ENCODE data around the gene PDE6B. TPM values are rescaled to one million over a fixed set of nuclear protein-coding genes. Genes with fewer than 3 reads are reported as not detected.

Gene PDE6B
- total and polyA plus RNA-seq, 7 donors, result 0.03 to 0.48 (median 0.31) TPM; not detected in 1

- H3K27ac ChIP-seq, result no peak overlapping the region
- no peaks in the 10 kb centered on the region for H3K36me3 ChIP-seq (ENCODE audit: insufficient read depth in 1 of 2, low read depth in 1 of 2)
- H3K4me3 ChIP-seq, result no peak overlapping the region
- DNase-seq (peak in 1 of 2 donors; percentile 40), ATAC-seq (no peak)
- 84 to 97% (median 87%) methylated on average over 11 to 13 of the region's 13 CpGs for WGBS, 3 donors
- peaks cover 44% of the 10 kb centered on the region for H3K4me1 ChIP-seq
- intact Hi-C loops (cut with DNase I), result no loop called here
- no peaks in the 10 kb centered on the region for H3K9me3 ChIP-seq
- TF ChIP-seq CTCF (IDR thresholded peaks at IDR 0.05), result no peak
- H3K27me3 ChIP-seq (ENCODE audit: insufficient read depth in 3 of 3, low read length in 2 of 3), result peaks cover 0 to 3% (median 0%) of the 10 kb centered on the region in 3 donors
Measured at GRCh38 chr4:679104-679481, 53.7 kb downstream of the PDE6B start.

- peak in 1 of 2 donors; percentile 29 for DNase-seq
- intact Hi-C loops (cut with DNase I), result no loop called here
- Histone ChIP-seq H3K36me3 (ENCODE audit: insufficient read depth in 1 of 2, low read depth in 1 of 2) (no peaks in the 10 kb centered on the region), H3K27ac (no peak overlapping the region), H3K4me1 (peaks cover 44% of the 10 kb centered on the region), H3K4me3 (no peak overlapping the region), H3K9me3 (no peaks in the 10 kb centered on the region), H3K27me3 (ENCODE audit: insufficient read depth in 3 of 3, low read length in 2 of 3) (peaks cover 0 to 3% (median 0%) of the 10 kb centered on the region in 3 donors)
- ATAC-seq, result no peak
- TF ChIP-seq CTCF (IDR thresholded peaks at IDR 0.05), result no peak
- WGBS, 3 donors, result 81 to 89% (median 86%) methylated on average over 11 of the region's 11 CpGs
Measured at GRCh38 chr4:679629-680028, 54.3 kb downstream of the PDE6B start.

- intact Hi-C loops (cut with DNase I), result no loop called here
- 81 to 92% (median 89%) methylated on average over 8 to 9 of the region's 9 CpGs for WGBS, 3 donors
- TF ChIP-seq CTCF (IDR thresholded peaks at IDR 0.05), result no peak
- peaks cover 0 to 3% (median 0%) of the 10 kb centered on the region in 3 donors for H3K27me3 ChIP-seq (ENCODE audit: insufficient read depth in 3 of 3, low read length in 2 of 3)
- peak overlapping the region; percentile 70 for H3K4me3 ChIP-seq
- H3K36me3 ChIP-seq (ENCODE audit: insufficient read depth in 1 of 2, low read depth in 1 of 2), result no peaks in the 10 kb centered on the region
- ATAC-seq (no peak), DNase-seq (peak in 1 of 2 donors; percentile 43)
- H3K27ac ChIP-seq, result no peak overlapping the region
- peaks cover 42% of the 10 kb centered on the region for H3K4me1 ChIP-seq
- no peaks in the 10 kb centered on the region for H3K9me3 ChIP-seq
Measured at GRCh38 chr4:680091-680490, 54.7 kb downstream of the PDE6B start.

GRCh38 chr4:680551-680927 lies 55.2 kb downstream of the PDE6B start:
- Histone ChIP-seq H3K36me3 (ENCODE audit: insufficient read depth in 1 of 2, low read depth in 1 of 2) (no peaks in the 10 kb centered on the region), H3K9me3 (no peaks in the 10 kb centered on the region), H3K4me3 (peak overlapping the region; percentile 70), H3K27ac (no peak overlapping the region), H3K27me3 (ENCODE audit: insufficient read depth in 3 of 3, low read length in 2 of 3) (peaks cover 0 to 3% (median 0%) of the 10 kb centered on the region in 3 donors), H3K4me1 (peaks cover 38% of the 10 kb centered on the region)
- DNase-seq, result peak in 1 of 2 donors; percentile 54
- no peak for ATAC-seq
- no peak for TF ChIP-seq CTCF (IDR thresholded peaks at IDR 0.05)
- 54 to 69% (median 57%) methylated on average over 11 to 17 of the region's 17 CpGs for WGBS, 3 donors
- intact Hi-C loops (cut with DNase I), result no loop called here

Measured in psoas muscle (tissue), 8 donors.